ENCODE results near the gene RLN2. TPM values are rescaled to one million over a fixed set of nuclear protein-coding genes. Genes with fewer than 3 reads are reported as not detected.
"Not testable (repeated sequence)": the region's sequence is repeated elsewhere in the genome, so short reads cannot be mapped to it uniquely, and the experiment has no call there.

The RLN2 gene
- total RNA-seq, 4 donors from 2014 or later, result 4.1 TPM; not detected in 3

DNA sequence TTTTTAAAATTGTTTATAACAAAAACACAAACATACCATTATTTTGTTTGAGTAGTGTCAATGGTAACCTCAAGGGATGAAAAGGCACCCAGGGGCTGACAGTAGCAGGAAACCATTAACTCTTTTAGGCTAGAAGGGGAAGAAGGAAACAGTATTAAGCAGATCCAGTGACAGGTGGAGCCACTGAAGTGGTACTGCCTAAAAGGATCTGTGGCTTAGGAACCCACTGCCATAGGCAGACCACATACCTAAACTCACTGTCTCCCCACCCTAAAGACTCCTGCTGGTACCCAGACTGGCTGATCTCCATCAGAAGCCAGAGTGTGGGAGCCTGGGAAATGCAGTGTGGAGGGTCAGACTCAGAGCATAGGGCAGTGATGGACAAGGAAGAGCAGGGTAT, 21.7 kb upstream of the RLN2 start:
- Histone ChIP-seq H3K4me3 (no peak overlapping the region), H3K27ac (no peak overlapping the region), H3K9me3 (no peaks in the 10 kb centered on the region), H3K27me3 (no peaks in the 10 kb centered on the region), H3K4me1 (no peaks in the 10 kb centered on the region), H3K36me3 (no peaks in the 10 kb centered on the region)
- TF ChIP-seq CTCF (IDR thresholded peaks at IDR 0.05) (no peak), POLR2A (IDR thresholded peaks at IDR 0.05) (no peak)
- DNase-seq, result no peak

- not testable (repeated sequence) for H3K27me3 ChIP-seq, DNase-seq, H3K4me1 ChIP-seq, H3K36me3 ChIP-seq, H3K27ac ChIP-seq, H3K9me3 ChIP-seq, H3K4me3 ChIP-seq
These were observed 17.1 kb upstream of the RLN2 start for GRCh38 chr9:5321601-5322000.

DNA sequence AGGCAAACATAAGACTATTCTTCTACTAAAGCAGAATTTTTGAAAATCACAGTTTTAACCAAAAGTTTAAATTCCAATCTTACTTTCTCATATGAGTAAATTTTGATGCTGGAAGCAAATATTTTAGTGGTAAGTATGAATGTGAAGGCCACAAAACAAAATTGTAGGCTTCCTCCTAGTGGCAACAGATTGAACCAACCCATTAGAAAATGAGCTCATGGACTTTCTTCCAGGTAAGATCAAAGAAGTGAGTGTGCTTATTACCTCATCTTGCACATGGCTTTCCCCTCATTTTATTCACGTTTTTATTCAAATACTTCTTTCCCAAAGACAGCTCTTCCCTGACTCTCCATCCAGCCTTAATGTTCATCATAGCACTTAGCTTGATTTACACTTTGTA, 16.5 kb upstream of the RLN2 start:
- no peaks in the 10 kb centered on the region for H3K36me3 ChIP-seq
- no peaks in the 10 kb centered on the region for H3K4me1 ChIP-seq
- H3K9me3 ChIP-seq, result no peaks in the 10 kb centered on the region
- no peaks in the 10 kb centered on the region for H3K27me3 ChIP-seq
- H3K4me3 ChIP-seq, result no peak overlapping the region
- TF ChIP-seq POLR2A (IDR thresholded peaks at IDR 0.05) (no peak), CTCF (IDR thresholded peaks at IDR 0.05) (peak in 1 of 6 experiments; percentile 7)
- no peak overlapping the region for H3K27ac ChIP-seq
- no peak for DNase-seq

DNA sequence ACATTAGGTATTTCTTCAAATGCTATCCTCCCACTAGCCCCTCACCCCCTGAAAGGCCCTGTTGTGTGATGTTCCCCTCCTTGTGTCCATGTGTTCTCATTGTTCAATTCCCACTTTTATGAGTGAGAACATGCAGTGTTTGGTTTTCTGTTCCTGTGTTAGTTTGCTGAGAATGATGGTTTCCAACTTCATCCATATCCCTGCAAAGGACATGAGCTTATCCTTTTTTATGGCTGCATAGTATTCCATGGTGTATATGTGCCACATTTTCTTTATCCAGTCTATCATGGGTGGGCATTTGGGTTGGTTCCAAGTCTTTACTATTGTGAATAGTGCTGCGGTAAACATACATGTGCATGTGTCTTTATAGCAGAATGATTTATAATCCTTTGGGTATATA, 11.9 kb upstream of the RLN2 start:
- H3K4me1 ChIP-seq, H3K27ac ChIP-seq, DNase-seq, H3K4me3 ChIP-seq, H3K36me3 ChIP-seq, H3K27me3 ChIP-seq, H3K9me3 ChIP-seq: not testable (repeated sequence)

DNA sequence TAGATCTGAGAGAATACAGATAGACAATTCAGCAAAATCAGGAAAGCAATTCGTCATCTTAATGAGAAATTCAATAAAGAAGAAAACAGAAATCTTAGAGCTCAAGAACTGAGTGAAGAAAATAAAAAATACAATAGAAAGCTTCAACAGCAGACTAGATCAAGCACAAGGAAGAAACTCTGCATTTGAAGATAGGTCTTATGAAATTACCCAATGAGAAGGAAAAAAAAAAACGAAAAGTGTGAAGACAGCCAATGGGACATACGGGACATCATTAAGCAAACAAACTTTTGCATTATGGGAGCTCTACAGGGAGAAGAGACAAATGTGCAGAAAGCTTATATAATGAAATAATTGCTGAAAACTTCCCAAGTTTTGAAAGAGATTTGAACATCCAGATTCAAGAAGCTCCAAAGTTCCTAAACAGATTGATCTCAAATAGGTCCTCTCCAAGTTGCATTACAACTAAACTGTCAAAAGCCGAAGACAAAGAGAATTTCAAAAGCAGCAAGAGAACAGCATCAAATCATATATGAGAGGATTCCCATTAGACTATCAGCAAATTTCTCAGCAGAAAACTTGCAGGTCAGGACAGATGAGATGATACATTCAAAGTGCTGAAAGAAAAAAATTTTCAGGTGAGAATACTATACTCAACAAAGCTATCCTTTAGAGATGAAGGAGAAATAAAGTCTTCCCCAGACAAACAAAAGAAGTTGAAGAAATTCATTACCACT, 10.8 kb upstream of the RLN2 start:
- TF ChIP-seq POLR2A (IDR thresholded peaks at IDR 0.05) (no peak), CTCF (IDR thresholded peaks at IDR 0.05) (no peak)
- no peak for DNase-seq
- Histone ChIP-seq H3K4me1 (no peaks in the 10 kb centered on the region), H3K4me3 (no peak overlapping the region), H3K36me3 (no peaks in the 10 kb centered on the region), H3K9me3 (peaks cover 0 to 9% (median 0%) of the 10 kb centered on the region in 4 donors), H3K27ac (no peak overlapping the region), H3K27me3 (no peaks in the 10 kb centered on the region)

DNA sequence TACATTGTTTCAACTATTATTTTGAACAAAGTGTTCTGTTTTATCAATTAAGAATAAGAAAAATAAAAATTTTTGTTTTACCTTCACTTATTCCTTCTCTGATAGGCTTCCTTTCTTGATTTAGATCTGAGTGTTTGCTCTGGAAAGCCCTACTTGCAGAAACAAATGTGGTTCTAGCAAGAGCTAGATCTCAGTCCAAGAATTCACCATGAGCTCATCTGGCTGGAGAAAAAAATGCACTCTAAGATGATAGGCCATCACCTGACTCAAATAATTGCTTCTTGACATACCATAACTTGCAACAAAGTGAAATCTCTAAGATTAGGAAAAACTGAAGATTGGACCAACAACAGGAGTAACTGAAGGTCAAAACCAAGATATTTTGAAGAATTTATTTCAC, 6.3 kb upstream of the RLN2 start:
- no peak for DNase-seq
- Histone ChIP-seq H3K9me3 (peaks cover 0 to 9% (median 0%) of the 10 kb centered on the region in 4 donors), H3K27me3 (no peaks in the 10 kb centered on the region), H3K4me3 (no peak overlapping the region), H3K27ac (no peak overlapping the region), H3K36me3 (no peaks in the 10 kb centered on the region), H3K4me1 (no peaks in the 10 kb centered on the region)
- TF ChIP-seq POLR2A (IDR thresholded peaks at IDR 0.05), result no peak
- no peak for TF ChIP-seq CTCF (IDR thresholded peaks at IDR 0.05)

DNA sequence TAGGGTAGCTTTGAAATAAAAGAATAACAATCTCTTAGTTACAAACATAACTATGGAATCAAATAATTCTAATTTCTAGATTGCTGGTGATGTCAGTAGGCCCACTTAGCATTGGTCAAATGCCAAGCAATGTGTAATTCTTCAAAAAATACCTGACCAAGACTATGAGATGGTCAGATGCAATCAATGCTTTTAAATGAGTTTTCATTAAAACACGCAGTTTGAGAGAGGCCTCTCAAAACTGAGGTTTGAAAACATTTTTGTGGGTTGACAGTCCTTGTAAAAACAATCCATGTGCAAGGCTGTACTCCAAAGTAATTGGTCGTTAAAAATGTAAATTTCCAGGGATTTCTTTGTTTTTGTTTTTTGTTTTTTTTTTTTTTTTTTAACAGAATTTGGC, 1.2 kb upstream of the RLN2 start:
- no peaks in the 10 kb centered on the region for H3K27me3 ChIP-seq
- H3K36me3 ChIP-seq, result no peaks in the 10 kb centered on the region
- no peaks in the 10 kb centered on the region for H3K9me3 ChIP-seq
- no peak for DNase-seq
- TF ChIP-seq POLR2A (IDR thresholded peaks at IDR 0.05) (no peak), CTCF (IDR thresholded peaks at IDR 0.05) (no peak)
- H3K4me3 ChIP-seq, result no peak overlapping the region
- H3K4me1 ChIP-seq, result no peaks in the 10 kb centered on the region
- H3K27ac ChIP-seq, result no peak overlapping the region
